Activated effector memory CD4-positive, alpha-beta T cell treated with Interleukin-2 at 50 U/mL for 16 hours (primary cell): ENCODE measurements around the gene BTBD9.

Source experiments
- DNase-seq: peaks from one replicate; pipeline ENCODE4 v3.0.0-alpha.2; 2020

The BTBD9 gene

GRCh38 chr6:38220069-38220723, 419.5 kb downstream of the BTBD9 start:
- no peak for DNase-seq

GRCh38 chr6:38218235-38218634, 421.5 kb downstream of the BTBD9 start:
- no peak for DNase-seq

- no peak for DNase-seq
These were observed 423.3 kb downstream of the BTBD9 start for GRCh38 chr6:38216451-38216850.

- DNase-seq: no peak
These were observed 423.9 kb downstream of the BTBD9 start for GRCh38 chr6:38215651-38216311.

GRCh38 chr6:38215225-38215624, 424.5 kb downstream of the BTBD9 start:
- no peak for DNase-seq

- no peak for DNase-seq
These were observed 425.6 kb downstream of the BTBD9 start for GRCh38 chr6:38214159-38214558.

GRCh38 chr6:38213251-38213658, 426.5 kb downstream of the BTBD9 start:
- no peak for DNase-seq

GRCh38 chr6:38212579-38212978, 427.1 kb downstream of the BTBD9 start:
- no peak for DNase-seq

GRCh38 chr6:38212116-38212515, 427.6 kb downstream of the BTBD9 start:
- DNase-seq: no peak

- no peak for DNase-seq
These were observed 430.1 kb downstream of the BTBD9 start for GRCh38 chr6:38209371-38210260.

- DNase-seq: no peak
These were observed 431.7 kb downstream of the BTBD9 start for GRCh38 chr6:38208028-38208427.

GRCh38 chr6:38207375-38207774, 432.4 kb downstream of the BTBD9 start:
- no peak for DNase-seq

GRCh38 chr6:38198219-38198618, 441.5 kb downstream of the BTBD9 start:
- DNase-seq: no peak

- no peak for DNase-seq
These were observed 444.6 kb downstream of the BTBD9 start for GRCh38 chr6:38195113-38195635.

GRCh38 chr6:38194589-38194988, 445.1 kb downstream of the BTBD9 start:
- DNase-seq: no peak

- DNase-seq: no peak
These were observed 445.5 kb downstream of the BTBD9 start for GRCh38 chr6:38194282-38194572.

- DNase-seq: no peak
These were observed 446.0 kb downstream of the BTBD9 start for GRCh38 chr6:38193481-38194281.

GRCh38 chr6:38193051-38193450, 446.7 kb downstream of the BTBD9 start:
- DNase-seq: no peak

GRCh38 chr6:38192487-38192886, 447.2 kb downstream of the BTBD9 start:
- DNase-seq: no peak

GRCh38 chr6:38192011-38192410, 447.7 kb downstream of the BTBD9 start:
- DNase-seq: no peak

- no peak for DNase-seq
These were observed 448.3 kb downstream of the BTBD9 start for GRCh38 chr6:38191418-38191817.

GRCh38 chr6:38188677-38189335, 450.9 kb downstream of the BTBD9 start:
- no peak for DNase-seq
